GM12874 (cell line): ENCODE data around the gene CDH24.

ENCODE experiments used
- TF ChIP-seq, protein P1 (sequence below): IDR thresholded peaks from 2 replicates; pipeline ENCODE4 v1.5.1; 2011; ENCODE audit warnings: low read depth, mild to moderate bottlenecking, control low read depth, low read length, moderate library complexity; ENCODE audit not compliant: insufficient read depth

The CDH24 gene

DNA sequence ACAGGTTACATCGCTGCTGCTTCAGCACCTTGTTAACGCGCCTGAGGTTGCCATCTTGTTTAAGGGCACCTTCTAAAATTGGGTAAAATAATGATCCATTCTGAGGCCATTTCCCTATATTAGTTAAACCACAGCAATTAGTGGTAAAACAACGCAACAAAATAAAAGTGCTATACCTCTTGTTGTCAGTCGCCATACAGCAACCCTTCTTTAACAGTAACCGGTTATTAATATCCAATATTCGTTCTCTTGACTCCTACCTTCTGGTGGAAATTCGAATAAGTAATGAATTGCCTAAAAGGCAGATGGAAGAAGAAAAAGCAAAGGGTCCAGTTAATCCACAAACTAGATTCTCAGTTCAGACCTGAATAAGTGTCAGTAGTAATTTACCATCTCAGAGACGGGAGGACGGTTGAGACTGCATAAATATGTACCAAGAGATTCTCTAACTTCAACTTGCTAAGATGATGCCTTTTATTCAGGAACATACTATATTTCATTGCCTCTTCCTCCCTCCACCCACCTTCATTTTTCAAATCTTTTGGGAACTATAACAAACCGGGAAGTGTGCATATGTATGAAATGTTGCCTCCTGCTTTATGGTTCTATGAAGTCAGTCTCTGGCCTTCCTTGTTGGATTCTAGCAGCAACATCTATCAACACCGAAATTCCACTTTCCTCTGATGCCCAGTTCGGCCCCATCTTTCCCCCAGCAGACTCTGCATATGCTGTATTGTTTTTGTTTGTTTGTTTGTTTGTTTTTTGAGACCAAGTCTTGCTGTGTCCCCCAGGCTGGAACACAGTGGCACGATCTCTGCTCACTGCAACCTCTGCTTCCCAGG, 21.8 kb downstream of the CDH24 start:
- TF ChIP-seq, protein P1, sequence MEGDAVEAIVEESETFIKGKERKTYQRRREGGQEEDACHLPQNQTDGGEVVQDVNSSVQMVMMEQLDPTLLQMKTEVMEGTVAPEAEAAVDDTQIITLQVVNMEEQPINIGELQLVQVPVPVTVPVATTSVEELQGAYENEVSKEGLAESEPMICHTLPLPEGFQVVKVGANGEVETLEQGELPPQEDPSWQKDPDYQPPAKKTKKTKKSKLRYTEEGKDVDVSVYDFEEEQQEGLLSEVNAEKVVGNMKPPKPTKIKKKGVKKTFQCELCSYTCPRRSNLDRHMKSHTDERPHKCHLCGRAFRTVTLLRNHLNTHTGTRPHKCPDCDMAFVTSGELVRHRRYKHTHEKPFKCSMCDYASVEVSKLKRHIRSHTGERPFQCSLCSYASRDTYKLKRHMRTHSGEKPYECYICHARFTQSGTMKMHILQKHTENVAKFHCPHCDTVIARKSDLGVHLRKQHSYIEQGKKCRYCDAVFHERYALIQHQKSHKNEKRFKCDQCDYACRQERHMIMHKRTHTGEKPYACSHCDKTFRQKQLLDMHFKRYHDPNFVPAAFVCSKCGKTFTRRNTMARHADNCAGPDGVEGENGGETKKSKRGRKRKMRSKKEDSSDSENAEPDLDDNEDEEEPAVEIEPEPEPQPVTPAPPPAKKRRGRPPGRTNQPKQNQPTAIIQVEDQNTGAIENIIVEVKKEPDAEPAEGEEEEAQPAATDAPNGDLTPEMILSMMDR = no peak

DNA sequence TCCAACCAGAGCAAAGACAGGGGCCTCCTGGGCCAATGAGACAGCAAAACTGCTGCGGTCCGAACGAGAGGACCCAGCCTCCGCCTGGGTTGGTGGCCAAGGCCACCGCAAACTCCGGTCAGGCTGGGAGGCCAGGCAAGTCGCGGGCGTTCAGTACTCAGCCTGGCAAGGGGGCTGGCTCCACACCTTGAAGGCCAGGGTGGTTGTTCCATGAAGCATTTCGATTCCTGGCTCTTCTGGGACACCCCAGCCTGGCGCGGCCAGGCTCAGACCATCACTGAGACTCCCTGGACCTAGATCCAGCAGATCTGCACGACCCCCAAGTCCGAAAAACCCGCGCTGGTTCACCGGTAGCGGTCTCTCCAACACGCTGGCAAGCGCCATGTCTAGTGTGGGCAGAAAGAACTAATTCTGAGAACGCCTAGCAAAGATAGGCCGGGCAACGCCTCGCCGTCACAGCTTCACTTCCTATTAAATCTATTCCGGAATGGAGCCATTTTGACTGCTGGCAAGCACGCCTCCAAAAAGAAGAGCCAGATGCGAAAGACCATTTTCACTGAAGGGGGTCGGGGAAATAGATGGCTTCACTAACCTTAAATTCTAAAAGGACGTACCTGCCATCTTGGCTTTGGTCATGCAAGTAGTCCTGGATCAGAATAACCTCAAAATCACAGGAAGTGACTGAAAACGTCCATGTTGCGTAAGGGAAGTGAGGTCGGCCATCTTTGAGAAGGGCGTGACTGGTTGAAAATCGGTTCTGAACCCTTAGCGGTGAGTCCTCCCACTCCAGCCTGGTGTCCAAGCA, 22.6 kb downstream of the CDH24 start, which contains the start of gene PSMB5:
TSS of gene PSMB5 (minus strand) at position 403 of the 805 bp plus-strand sequence. CDS start at position 384, 19 bp downstream.
- TF ChIP-seq, protein P1 = no peak

DNA sequence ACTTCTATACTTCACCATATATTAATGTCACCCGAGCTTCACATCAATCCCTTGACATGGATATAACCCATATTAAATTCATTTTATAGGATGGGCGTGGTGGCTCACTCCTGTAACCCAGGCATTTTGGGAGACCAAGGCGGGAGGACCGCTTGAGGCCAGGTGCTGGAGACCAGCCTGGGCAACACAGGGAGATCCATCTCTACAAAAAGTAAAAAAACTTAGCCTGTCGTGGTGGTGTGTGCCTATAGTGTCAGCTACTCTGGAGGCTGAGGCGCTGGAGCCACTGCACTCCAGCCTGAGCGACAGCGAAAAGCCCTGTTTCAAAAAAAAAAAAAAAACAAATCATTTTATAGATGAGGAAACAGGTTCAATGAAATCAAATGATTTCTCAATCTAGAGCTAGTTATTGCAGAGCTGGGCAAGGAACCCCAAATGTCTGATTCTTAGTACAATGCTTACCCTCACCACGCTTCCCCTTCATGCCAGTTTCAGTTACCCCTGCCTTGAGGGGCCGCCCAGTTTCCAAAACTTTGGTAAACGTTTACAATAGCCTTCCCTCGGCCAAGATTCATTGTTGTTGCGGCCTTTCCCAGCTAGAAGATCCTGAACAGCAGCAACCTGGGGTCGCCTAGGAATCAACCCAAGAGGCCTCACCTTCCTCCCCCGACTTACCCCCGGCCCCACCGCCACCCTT, 23.4 kb downstream of the CDH24 start:
- TF ChIP-seq, protein P1 = no peak

DNA sequence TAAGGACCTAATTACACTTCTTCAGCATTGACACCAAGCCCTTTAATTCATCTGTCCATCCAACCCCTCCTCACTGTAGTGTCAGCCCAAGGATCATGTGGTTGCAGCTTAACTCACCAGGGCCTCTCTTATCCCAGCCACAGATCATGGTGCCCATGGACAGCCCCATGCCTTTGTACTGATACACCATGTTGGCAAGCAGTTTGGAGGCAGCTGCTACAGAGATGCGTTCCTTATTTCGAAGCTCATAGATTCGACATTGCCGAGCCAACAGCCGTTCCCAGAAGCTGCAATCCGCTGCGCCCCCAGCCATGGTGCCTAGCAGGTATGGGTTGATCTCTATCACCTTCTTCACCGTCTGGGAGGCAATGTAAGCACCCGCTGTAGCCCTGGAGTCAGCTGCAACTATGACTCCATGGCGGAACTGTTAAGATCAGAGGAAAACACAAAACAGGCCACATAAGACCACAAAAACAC, 24.0 kb downstream of the CDH24 start:
- TF ChIP-seq, protein P1 = no peak

DNA sequence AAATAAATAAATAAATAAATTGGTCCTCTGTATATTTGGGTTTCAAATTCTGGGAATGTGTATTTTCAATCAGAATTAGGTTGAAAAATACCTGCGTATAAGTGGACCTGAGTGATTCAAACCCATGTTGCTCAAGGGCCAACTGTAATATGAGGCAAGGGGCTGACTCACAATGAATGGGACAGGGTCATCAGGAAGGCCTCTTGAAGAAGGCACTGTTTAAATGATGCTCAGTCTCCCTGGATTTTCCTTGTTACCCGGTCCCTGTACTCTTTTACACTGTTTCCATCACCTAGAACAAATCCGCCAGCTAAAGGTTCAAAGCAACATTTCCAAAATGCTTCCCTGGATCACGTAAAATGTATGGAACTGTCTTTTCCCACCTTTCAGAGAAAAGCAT, 26.4 kb downstream of the CDH24 start:
- TF ChIP-seq, protein P1 = no peak

DNA sequence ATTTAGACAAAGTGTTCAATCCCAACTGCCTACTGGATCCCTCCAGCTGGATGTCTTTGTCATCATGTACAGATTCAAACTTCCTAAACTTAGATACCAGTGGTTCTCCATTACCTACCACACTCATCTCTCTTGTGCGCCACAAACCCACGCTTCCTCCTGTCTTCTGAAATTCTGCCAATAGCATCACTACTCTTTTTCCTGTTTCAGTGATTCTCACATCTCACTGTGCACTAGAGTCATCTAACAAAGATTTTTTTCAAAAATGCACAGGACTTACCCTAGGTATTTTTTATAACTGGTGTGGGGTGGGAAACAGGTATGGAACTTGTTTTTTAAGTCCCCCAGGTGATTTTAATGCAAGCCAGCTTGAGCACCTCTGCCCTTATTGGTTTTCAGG, 28.5 kb downstream of the CDH24 start:
- TF ChIP-seq, protein P1 = no peak
